GM12873 (cell line): ENCODE measurements around the gene INTS2.

Experiments
- TF ChIP-seq, protein P1 (sequence below): IDR thresholded peaks from 2 replicates; pipeline ENCODE4 v1.5.1; 2012; ENCODE audit warnings: low read depth, mild to moderate bottlenecking, moderate library complexity, low read length, control low read depth; ENCODE audit not compliant: insufficient read depth; ENCODE audit errors: missing control alignments

Gene INTS2

DNA sequence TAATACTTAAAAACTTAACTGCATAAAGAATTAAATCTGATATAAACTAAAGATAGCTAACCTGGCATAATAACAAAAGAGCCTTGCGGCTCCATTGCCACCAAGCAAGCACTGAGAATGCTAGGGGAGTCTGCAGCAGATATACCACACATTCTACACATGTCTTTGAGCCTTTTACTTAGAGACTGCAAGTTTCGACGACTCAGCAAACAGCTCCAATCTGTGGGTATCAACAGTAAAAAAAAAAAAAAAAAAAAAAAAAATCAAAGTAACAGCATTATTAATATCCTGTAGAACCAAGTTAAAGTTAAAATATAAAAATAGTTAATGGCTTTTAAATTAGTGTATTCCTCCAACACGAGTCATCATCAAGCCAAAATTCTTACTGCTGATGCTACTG is 27.8 kb upstream of the INTS2 start:
- TF ChIP-seq, protein P1, sequence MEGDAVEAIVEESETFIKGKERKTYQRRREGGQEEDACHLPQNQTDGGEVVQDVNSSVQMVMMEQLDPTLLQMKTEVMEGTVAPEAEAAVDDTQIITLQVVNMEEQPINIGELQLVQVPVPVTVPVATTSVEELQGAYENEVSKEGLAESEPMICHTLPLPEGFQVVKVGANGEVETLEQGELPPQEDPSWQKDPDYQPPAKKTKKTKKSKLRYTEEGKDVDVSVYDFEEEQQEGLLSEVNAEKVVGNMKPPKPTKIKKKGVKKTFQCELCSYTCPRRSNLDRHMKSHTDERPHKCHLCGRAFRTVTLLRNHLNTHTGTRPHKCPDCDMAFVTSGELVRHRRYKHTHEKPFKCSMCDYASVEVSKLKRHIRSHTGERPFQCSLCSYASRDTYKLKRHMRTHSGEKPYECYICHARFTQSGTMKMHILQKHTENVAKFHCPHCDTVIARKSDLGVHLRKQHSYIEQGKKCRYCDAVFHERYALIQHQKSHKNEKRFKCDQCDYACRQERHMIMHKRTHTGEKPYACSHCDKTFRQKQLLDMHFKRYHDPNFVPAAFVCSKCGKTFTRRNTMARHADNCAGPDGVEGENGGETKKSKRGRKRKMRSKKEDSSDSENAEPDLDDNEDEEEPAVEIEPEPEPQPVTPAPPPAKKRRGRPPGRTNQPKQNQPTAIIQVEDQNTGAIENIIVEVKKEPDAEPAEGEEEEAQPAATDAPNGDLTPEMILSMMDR = no peak

DNA sequence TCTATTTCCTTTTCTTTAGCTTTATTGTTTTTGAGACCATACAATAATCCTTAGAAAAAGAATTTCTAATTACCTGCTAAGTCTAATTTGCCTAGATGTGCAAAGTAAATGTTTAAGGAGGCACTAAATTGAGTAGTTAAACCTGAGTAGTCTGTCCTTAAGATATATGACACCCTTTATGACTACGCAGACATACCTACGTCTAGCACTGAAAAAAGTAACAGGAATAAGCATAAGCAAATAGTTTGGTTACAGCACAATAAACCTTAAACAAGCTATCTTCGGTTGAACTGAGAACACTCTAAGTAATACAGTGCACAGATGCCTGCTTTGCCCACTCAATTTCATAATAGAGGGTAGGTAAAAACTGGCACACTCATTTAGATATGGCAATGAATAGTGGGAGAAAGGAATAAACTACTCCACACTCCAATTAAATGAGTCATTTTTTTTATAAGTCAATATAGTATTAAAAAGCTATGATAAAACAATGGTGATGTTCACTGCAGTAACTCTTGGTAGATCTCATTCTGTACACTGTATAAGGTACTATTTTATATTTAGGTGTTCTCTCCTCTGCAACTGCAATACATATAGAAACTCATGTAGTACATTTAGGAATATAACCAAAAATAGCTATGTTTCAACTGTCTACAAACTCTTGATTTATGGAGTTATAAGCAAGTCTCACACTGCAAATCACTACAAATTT is 19.7 kb upstream of the INTS2 start:
- TF ChIP-seq, protein P1 = no peak

DNA sequence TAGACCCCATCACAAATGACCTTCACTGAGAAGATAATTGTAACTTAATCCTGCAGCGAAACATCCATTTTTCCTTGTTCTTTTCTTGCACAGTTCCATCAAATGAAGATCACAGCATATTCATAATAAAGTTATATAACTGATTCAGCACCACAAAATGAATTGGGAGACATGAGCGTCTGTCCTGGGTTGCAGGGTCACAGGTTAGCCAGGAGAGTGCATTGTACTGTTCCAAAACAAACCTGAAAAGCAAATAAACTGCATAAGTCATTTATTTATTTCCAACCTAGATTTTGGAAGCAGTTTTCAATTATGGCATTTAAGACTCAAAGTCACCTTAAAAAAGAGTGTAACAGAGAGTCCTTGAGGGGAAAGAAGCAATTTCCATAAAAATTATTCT is 18.6 kb upstream of the INTS2 start:
- TF ChIP-seq, protein P1 = no peak

DNA sequence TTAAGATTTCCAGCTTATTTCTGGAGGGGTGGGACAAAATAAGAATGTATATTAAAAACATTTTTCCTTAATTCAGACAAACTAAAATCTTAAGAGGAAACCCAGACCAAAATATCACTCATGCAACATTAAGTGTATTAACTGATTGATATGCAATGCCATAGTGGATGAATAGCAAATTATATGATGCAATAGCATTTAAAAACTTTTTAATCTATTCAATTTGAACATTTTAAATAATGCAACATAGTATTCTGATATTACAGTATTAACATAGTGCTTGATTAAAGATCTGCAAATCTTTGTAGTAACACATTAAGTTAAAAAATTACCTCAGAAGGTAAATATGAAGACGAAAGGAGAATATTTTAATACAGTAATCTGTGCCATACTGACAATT is 15.3 kb upstream of the INTS2 start:
- TF ChIP-seq, protein P1 = no peak

DNA sequence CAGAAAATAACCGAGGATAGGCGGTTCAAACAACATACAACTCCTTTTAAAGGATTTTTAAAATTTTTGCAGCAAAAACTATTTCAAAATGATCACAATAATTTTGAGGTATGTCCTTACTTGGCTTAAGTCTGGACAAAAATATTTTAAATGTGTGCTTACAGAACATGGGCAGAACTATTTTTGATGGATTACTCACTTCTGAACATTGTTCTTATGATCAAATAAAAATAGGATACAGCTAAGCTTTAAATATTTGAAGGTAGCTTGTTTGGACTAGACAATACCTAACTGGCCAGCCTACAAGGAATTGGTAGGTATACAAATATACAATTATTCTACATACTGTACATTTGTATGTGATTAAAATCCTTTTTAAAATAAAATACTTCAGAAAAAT is 14.3 kb upstream of the INTS2 start:
- TF ChIP-seq, protein P1 = no peak

DNA sequence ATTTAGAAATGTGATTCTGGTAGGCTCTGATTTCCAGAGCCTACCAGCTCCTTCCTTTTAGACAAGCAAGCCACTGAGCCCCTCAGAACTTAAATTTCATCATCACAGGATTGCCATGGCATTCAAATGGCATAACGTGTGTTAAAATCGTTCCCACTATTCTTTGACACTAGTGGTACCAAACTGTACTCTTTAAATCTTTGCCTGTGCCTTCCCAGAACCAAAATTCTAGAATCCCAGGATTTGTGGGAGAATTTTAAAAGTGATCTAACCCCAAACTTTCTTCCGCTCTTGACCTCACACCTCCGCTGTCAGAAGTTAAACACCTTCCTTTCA is 287 bp upstream of the INTS2 start:
- TF ChIP-seq, protein P1 = no peak

DNA sequence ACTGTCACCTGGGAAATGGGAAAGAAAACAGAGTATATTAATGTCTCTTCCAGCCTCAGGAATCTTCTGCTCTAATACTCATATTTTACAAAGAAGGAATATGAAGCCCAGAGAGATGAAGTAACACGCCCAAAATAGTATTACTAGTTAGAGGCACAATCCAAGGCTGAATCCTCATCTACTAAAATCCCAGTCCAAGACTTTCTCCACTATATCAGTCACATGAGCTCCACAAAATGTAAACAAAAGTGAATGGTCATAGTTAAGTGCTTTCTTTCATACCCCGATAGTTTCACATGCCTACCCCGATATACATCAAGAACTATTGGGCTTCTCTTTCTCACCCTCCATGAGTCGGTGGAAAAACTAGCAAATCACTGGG is 965 bp downstream of the INTS2 start:
- TF ChIP-seq, protein P1 = no peak
